WERI-Rb-1 (cell line): ENCODE measurements around the gene PHACTR3.

Source experiments
- DNase-seq: peaks from one replicate; pipeline ENCODE4 v3.0.0-alpha.2; 2020
- H3K27ac ChIP-seq: fragments of 250-450 bp; sonication (Bioruptor Pico); 2 replicates; pipeline ENCODE4 v1.5.1; 2020; ENCODE audit warnings: mild to moderate bottlenecking, moderate library complexity
- H3K27me3 ChIP-seq: fragments of 250-450 bp; sonication (Bioruptor Pico); 2 replicates; pipeline ENCODE4 v1.5.1; 2021; ENCODE audit warnings: mild to moderate bottlenecking, low read depth, moderate library complexity; ENCODE audit not compliant: insufficient read depth, severe bottlenecking
- H3K36me3 ChIP-seq: fragments of 250-450 bp; sonication (Bioruptor Pico); 2 replicates; pipeline ENCODE4 v1.5.1; 2020; ENCODE audit warnings: mild to moderate bottlenecking, moderate library complexity
- H3K4me3 ChIP-seq: 2 replicates; pipeline ENCODE4 v1.5.1; 2011; ENCODE audit warnings: low read depth, mild to moderate bottlenecking, control low read depth, low read length
- H3K9me3 ChIP-seq: fragments of 250-450 bp; sonication (Bioruptor Pico); 2 replicates; pipeline ENCODE4 v1.5.1; 2021; ENCODE audit warnings: mild to moderate bottlenecking, moderate library complexity; ENCODE audit not compliant: severe bottlenecking
- CTCF ChIP-seq: IDR thresholded peaks from 2 replicates; pipeline ENCODE4 v1.5.1; 2011; ENCODE audit warnings: low read depth, mild to moderate bottlenecking, control low read depth, inconsistent platforms, low read length

Gene PHACTR3

GRCh38 chr20:59817406-59817805 lies 213.1 kb downstream of the PHACTR3 start:
- H3K27me3 ChIP-seq, result peaks cover 90% of the 10 kb centered on the region
- no peak for TF ChIP-seq CTCF
- DNase-seq, result no peak
- H3K27ac ChIP-seq, result no peak overlapping the region
- H3K4me3 ChIP-seq, result no peak overlapping the region
- H3K9me3 ChIP-seq, result no peaks in the 10 kb centered on the region
- H3K36me3 ChIP-seq, result no peaks in the 10 kb centered on the region

- no peak for TF ChIP-seq CTCF
- Histone ChIP-seq H3K27ac (no peak overlapping the region), H3K27me3 (peaks cover 90% of the 10 kb centered on the region), H3K9me3 (no peaks in the 10 kb centered on the region), H3K4me3 (no peak overlapping the region), H3K36me3 (no peaks in the 10 kb centered on the region)
- DNase-seq, result no peak
Observed at GRCh38 chr20:59817846-59818615, 213.7 kb downstream of the PHACTR3 start.

- TF ChIP-seq CTCF, result no peak
- no peaks in the 10 kb centered on the region for H3K9me3 ChIP-seq
- no peak for DNase-seq
- no peak overlapping the region for H3K4me3 ChIP-seq
- H3K27me3 ChIP-seq, result peaks cover 90% of the 10 kb centered on the region
- H3K27ac ChIP-seq, result no peak overlapping the region
- H3K36me3 ChIP-seq, result no peaks in the 10 kb centered on the region
Observed at GRCh38 chr20:59818911-59819310, 214.6 kb downstream of the PHACTR3 start.

GRCh38 chr20:59819496-59820203 lies 215.3 kb downstream of the PHACTR3 start:
- no peak for TF ChIP-seq CTCF
- Histone ChIP-seq H3K4me3 (no peak overlapping the region), H3K27ac (no peak overlapping the region), H3K27me3 (peaks cover 90% of the 10 kb centered on the region), H3K9me3 (no peaks in the 10 kb centered on the region), H3K36me3 (no peaks in the 10 kb centered on the region)
- no peak for DNase-seq

GRCh38 chr20:59820204-59821041 lies 216.1 kb downstream of the PHACTR3 start:
- H3K9me3 ChIP-seq, result no peaks in the 10 kb centered on the region
- no peak overlapping the region for H3K4me3 ChIP-seq
- no peak for DNase-seq
- H3K27me3 ChIP-seq, result peaks cover 91% of the 10 kb centered on the region
- no peak overlapping the region for H3K27ac ChIP-seq
- no peak for TF ChIP-seq CTCF
- H3K36me3 ChIP-seq, result no peaks in the 10 kb centered on the region
